Effector memory CD8-positive, alpha-beta T cell (primary cell): ENCODE measurements around the gene UBE2Z.

Source experiments
- ATAC-seq: fragments of 150-1000 bp; cut with Tn5 transposase; replicated peaks from 2 replicates; pipeline ENCODE4 v1.10.0; 2021; ENCODE audit warnings: mild to moderate bottlenecking, moderate library complexity
- DNase-seq, 3 experiments: peaks; one replicate each; pipeline ENCODE4 v3.0.0; 2021
- H3K27ac Mint-ChIP-seq, 2 donors: one replicate each; pipeline ENCODE4 v1.8.0; 2022; ENCODE audit warnings: mild to moderate bottlenecking in 2 of 2, mixed read lengths in 2 of 2, moderate library complexity in 2 of 2
- H3K27me3 Mint-ChIP-seq, 2 donors: one replicate each; pipeline ENCODE4 v1.8.0; 2022; ENCODE audit warnings: mixed read lengths in 2 of 2
- H3K36me3 Mint-ChIP-seq: one replicate; pipeline ENCODE4 v1.8.0; 2022; ENCODE audit warnings: mild to moderate bottlenecking, moderate library complexity, mixed read lengths; ENCODE audit not compliant: insufficient read depth
- H3K4me1 Mint-ChIP-seq, 2 donors: one replicate each; pipeline ENCODE4 v1.8.0; 2022; ENCODE audit warnings: low read depth in 2 of 2, mixed read lengths in 2 of 2
- H3K4me3 Mint-ChIP-seq, 2 donors: one replicate each; pipeline ENCODE4 v1.8.0; 2022; ENCODE audit warnings: mild to moderate bottlenecking in 2 of 2, mixed read lengths in 2 of 2, moderate library complexity in 2 of 2
- H3K9me3 Mint-ChIP-seq, 2 donors: one replicate each; pipeline ENCODE4 v1.8.0; 2022; ENCODE audit warnings: mixed read lengths in 2 of 2

The UBE2Z gene

DNA sequence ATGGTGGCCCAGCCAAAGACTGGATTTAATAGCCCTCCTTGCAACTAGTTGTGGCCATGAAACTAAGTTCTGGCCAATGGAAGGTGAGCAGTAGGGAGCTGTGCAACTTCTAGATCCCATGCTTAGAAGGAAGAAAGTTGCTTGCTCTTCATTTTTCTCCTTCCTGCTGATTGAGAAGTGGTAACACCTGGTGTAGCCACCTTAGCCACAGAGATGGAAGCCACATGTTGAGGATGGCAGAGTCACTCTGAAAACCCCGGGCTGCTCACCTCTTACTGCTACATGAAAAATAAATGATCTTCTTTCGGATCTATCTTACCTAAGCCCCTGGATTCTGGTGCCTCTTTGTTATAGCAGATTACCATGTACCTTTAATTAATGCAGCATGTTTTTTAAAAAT is 25.9 kb upstream of the UBE2Z start:
- Mint-ChIP-seq H3K4me1 (peaks cover 0 to 4% of the 10 kb centered on the region in 2 donors), H3K27ac (no peak overlapping the region), H3K9me3 (no peaks in the 10 kb centered on the region), H3K27me3 (no peaks in the 10 kb centered on the region), H3K4me3 (no peak overlapping the region), H3K36me3 (no peaks in the 10 kb centered on the region)
- no peak for DNase-seq
- peak; percentile 59 for ATAC-seq

DNA sequence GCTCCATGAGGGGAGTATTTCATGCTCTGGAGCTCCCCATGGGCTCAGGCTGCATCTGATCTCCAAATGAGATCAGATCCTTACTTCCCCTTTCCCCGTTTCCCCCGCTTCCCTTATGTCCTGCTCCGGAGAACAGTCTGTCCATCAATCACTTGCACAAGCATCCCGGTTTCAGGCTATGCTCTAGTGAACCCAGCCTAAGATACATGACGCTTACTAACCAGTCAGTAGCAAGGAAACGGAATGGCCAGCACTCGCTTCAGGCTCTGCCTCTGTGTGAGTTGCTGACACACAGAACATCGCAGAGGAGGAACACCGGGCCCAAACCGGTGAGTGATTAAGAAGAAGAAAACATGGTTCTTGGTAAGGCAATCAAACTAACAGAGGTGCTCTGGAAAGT is 25.0 kb upstream of the UBE2Z start:
- no peaks in the 10 kb centered on the region for H3K27me3 Mint-ChIP-seq
- peaks cover 0 to 4% of the 10 kb centered on the region in 2 donors for H3K4me1 Mint-ChIP-seq
- DNase-seq = no peak
- no peaks in the 10 kb centered on the region for H3K9me3 Mint-ChIP-seq
- peak overlapping the region in 1 of 2 donors; percentile 11 for H3K4me3 Mint-ChIP-seq
- no peak overlapping the region for H3K27ac Mint-ChIP-seq
- no peaks in the 10 kb centered on the region for H3K36me3 Mint-ChIP-seq
- ATAC-seq = no peak

DNA sequence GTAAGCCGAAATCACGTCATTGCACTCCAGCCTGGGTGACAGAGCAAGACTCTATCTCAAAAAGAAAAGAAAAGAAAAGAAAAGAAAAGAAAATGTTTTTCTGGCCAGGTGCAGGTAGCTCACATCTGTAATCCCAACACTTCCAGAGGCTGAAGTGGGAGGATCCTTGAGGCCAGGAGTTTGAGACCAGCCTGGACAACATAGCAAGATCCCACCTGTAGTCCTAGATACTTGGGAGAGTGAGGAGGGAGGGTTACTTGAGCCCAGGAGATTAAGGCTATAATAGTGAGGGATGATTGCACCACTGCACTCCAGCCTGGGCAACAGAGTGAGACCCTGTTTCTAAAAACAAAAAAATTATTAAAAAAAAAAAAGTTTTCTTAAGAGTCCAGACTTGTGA is 18.1 kb upstream of the UBE2Z start:
- Mint-ChIP-seq H3K4me1 (peaks cover 14 to 20% of the 10 kb centered on the region in 2 donors), H3K4me3 (no peak overlapping the region), H3K27me3 (no peaks in the 10 kb centered on the region), H3K27ac (no peak overlapping the region), H3K9me3 (no peaks in the 10 kb centered on the region), H3K36me3 (peaks cover 16% of the 10 kb centered on the region)
- DNase-seq (no peak), ATAC-seq (no peak)

DNA sequence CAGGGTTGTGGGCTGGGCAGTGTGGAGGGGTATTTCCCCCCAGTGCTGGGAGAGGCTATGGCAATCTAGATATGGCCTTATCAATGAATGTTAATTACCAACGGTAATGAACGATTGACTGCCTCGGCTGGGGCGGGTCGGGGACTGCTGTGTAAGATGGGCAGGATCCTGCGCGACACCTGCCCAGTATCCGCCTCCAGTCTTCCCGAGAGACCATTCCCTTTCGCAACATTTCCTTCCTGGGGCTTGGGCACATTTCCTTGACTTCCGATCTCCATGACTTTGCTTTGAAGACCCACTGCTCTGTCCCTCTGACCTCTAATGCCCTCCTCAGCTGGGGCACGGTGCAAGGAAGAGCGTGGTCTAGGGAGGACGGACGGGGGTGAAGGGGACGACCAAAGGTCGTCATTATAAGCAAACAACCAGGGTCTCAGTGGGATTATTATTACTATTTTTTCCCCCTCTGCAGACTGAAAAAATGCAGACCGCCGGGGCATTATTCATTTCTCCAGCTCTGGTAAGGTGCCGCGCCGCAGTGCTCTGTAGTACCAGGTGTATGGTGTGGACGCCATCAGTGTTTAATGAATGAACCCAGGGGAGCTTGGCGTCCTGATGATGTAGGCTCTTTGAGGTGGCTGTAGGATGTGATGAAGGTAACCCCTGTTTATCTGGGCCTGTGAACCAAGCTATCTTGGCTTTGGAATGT is 15.1 kb upstream of the UBE2Z start:
- Mint-ChIP-seq H3K4me3 (peak overlapping the region; percentile 80 to 86), H3K27me3 (no peaks in the 10 kb centered on the region), H3K36me3 (peaks cover 21% of the 10 kb centered on the region), H3K4me1 (peaks cover 14 to 23% of the 10 kb centered on the region in 2 donors), H3K27ac (peak overlapping the region; percentile 91 to 97), H3K9me3 (no peaks in the 10 kb centered on the region)
- ATAC-seq (no peak), DNase-seq (no peak)

DNA sequence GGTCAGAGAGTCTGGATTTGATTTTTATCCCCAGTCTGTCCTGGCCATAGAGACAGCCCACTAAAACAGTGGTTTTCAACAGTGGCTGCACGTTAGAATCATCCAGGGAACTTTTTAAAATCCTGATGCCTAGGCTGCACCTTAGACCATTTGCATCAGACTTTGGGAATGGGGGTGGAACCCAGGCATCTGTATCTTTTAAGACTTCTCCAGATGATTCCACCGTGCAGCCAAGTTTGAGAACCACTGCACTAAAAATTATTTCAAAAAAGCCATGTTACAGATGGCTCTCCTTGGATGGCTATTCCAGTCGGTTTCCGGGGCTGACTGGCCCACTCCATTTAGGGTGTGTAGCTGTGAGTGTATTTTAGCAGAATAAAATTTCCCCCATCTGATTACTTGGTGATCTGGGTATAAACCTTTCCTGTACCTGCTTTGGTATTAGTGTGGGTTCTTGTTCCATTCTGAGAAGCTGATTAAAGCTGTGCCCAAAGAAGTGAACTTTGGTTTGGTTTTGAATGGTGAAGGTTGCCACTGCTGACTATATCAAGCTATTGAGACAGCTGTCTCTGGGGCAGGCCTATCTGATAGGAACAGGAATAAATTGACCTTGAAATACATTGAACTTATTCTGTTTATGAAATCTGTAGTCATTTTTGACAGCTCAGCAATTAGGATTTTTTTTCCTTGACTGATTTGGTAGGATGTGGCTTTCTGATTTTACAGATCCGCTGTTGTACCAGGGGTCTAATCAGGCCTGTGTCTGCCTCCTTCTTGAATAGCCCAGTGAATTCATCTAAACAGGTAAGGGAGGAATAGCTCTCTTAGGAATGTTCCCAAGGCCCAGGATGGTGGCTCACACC is 14.3 kb upstream of the UBE2Z start:
- Mint-ChIP-seq H3K4me1 (peaks cover 14 to 23% of the 10 kb centered on the region in 2 donors), H3K27ac (peak overlapping the region; percentile 91 to 97), H3K36me3 (peaks cover 21% of the 10 kb centered on the region), H3K9me3 (no peaks in the 10 kb centered on the region), H3K27me3 (no peaks in the 10 kb centered on the region), H3K4me3 (peak overlapping the region; percentile 80 to 86)
- ATAC-seq (no peak), DNase-seq (no peak)

GRCh38 chr17:48894886-48895285 is 13.3 kb upstream of the UBE2Z start:
- Mint-ChIP-seq H3K36me3 (peaks cover 23% of the 10 kb centered on the region), H3K4me1 (peaks cover 14 to 23% of the 10 kb centered on the region in 2 donors), H3K9me3 (no peaks in the 10 kb centered on the region), H3K4me3 (no peak overlapping the region), H3K27me3 (no peaks in the 10 kb centered on the region), H3K27ac (no peak overlapping the region)
- no peak for DNase-seq
- ATAC-seq = no peak

- Mint-ChIP-seq H3K27me3 (no peaks in the 10 kb centered on the region), H3K36me3 (peaks cover 4% of the 10 kb centered on the region), H3K4me1 (no peaks in the 10 kb centered on the region), H3K4me3 (no peak overlapping the region), H3K9me3 (no peaks in the 10 kb centered on the region), H3K27ac (no peak overlapping the region)
- DNase-seq (no peak), ATAC-seq (no peak)
Measured at GRCh38 chr17:48901241-48901640, 7.0 kb upstream of the UBE2Z start.

DNA sequence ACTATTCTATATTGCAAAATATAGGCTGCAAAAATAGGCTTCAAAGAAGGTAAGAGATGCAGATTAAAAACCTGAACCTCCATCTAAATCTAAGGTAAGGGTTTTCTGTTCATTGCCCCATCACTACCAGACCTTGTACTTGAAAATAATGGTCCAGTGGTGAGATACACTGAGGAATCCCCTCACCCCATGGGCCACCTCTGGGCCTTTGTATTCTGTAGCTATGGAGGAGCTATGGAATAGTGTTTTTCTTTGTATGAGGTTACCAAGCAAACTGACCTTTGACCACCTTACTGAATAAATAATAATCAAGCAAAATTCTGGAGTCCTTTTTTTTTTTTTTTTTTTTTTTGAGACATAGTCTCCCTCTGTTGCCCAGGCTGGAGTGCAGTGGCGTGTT is 4.8 kb upstream of the UBE2Z start:
- no peaks in the 10 kb centered on the region for H3K9me3 Mint-ChIP-seq
- DNase-seq = no peak
- ATAC-seq = no peak
- H3K27ac Mint-ChIP-seq = no peak overlapping the region
- H3K36me3 Mint-ChIP-seq = peaks cover 11% of the 10 kb centered on the region
- no peak overlapping the region for H3K4me3 Mint-ChIP-seq
- peaks cover 5 to 7% of the 10 kb centered on the region in 2 donors for H3K4me1 Mint-ChIP-seq
- no peaks in the 10 kb centered on the region for H3K27me3 Mint-ChIP-seq

DNA sequence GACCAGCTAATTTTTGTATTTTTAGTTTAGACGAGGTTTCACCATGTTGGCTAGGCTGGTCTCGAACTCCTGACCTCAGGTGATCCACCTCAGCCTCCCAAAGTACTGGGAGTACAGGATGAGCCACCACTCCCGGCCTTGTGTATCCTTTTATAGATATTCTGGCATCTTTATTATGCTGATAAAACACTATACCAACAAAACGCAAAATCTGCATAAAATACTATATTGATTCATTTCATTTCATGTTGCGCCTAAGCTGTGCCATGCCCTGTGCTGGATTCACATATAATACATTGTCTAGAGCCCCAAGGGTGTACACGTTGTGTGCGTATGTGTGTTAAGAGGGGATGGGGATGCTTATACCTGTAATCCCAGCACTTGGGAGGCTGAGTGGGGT is 3.8 kb upstream of the UBE2Z start:
- no peak overlapping the region for H3K4me3 Mint-ChIP-seq

GRCh38 chr17:48905987-48906515 is 2.2 kb upstream of the UBE2Z start:
- Mint-ChIP-seq H3K27me3 (no peaks in the 10 kb centered on the region), H3K27ac (no peak overlapping the region), H3K4me1 (peaks cover 22 to 28% of the 10 kb centered on the region in 2 donors), H3K9me3 (no peaks in the 10 kb centered on the region), H3K36me3 (peaks cover 25% of the 10 kb centered on the region), H3K4me3 (no peak overlapping the region)
- DNase-seq (no peak), ATAC-seq (no peak)

More for the DNA sequence above, 3.8 kb upstream of the UBE2Z start:
- Mint-ChIP-seq H3K27me3 (no peaks in the 10 kb centered on the region), H3K4me1 (peaks cover 8 to 12% of the 10 kb centered on the region in 2 donors), H3K27ac (no peak overlapping the region), H3K36me3 (peaks cover 20% of the 10 kb centered on the region), H3K9me3 (no peaks in the 10 kb centered on the region)
- no peak for ATAC-seq
- no peak for DNase-seq

DNA sequence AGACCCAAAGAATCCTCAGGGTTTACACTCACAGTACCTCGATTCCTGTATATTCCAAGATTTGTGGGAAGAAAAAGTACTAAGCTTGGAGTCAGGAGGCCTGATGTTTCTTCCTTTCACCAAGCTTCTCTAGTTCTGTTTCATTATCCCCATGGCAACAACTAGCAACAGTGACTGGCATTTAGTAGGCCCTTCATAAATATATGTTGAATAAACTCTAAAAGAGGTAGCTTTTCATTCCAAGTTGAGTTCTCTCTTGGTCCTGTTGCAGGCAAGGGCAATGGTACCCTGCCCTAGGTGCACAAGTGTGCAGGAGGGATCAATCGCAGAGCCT is 527 bp upstream of the UBE2Z start:
- ATAC-seq (peak; percentile 7), DNase-seq (no peak)
- Mint-ChIP-seq H3K9me3 (no peaks in the 10 kb centered on the region), H3K4me3 (peak overlapping the region; percentile 86 to 87), H3K36me3 (peaks cover 37% of the 10 kb centered on the region), H3K27ac (peak overlapping the region; percentile 94 to 96), H3K27me3 (no peaks in the 10 kb centered on the region), H3K4me1 (peaks cover 35 to 45% of the 10 kb centered on the region in 2 donors)

DNA sequence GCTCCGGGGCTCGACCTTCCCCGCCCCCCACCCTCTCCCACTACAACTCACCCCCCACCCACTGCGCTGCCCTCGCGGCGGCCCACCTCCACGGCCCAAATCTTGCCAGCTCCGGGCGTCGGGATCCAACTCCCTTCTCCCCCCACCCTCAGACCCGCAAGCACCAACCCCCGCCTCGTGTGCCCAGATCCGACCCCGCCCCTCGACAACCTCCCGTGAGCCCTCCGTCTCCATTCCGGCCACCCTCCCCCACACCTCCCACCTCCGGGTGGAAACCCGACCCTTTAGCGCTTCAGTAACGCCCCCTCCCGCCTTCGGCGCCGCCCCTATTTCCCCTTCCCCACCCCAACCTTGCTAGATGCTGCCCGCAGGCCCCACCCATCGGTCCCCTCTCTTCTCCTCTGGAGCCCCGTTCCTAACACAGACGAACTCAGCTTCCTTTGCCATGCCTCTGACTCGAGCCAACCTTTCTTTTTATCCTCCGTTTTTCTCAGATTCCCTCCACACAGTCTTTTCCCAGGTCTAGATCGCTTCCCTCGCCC is 717 bp downstream of the UBE2Z start:
- Mint-ChIP-seq H3K27me3 (no peaks in the 10 kb centered on the region), H3K36me3 (peaks cover 48% of the 10 kb centered on the region), H3K4me1 (peaks cover 41 to 51% of the 10 kb centered on the region in 2 donors), H3K9me3 (no peaks in the 10 kb centered on the region), H3K27ac (peak overlapping the region; percentile 94 to 96), H3K4me3 (peak overlapping the region; percentile 86 to 87)
- peak; percentile 64 to 79 (median 71) for DNase-seq
- ATAC-seq = peak; percentile 47

- no peak for ATAC-seq
- H3K4me1 Mint-ChIP-seq = peaks cover 47 to 59% of the 10 kb centered on the region in 2 donors
- peaks cover 56% of the 10 kb centered on the region for H3K36me3 Mint-ChIP-seq
- peak overlapping the region; percentile 94 to 96 for H3K27ac Mint-ChIP-seq
- H3K9me3 Mint-ChIP-seq = no peaks in the 10 kb centered on the region
- peak overlapping the region; percentile 86 to 87 for H3K4me3 Mint-ChIP-seq
- no peaks in the 10 kb centered on the region for H3K27me3 Mint-ChIP-seq
- DNase-seq = no peak
Measured at GRCh38 chr17:48909783-48910182, 1.6 kb downstream of the UBE2Z start.
